Effector memory CD8-positive, alpha-beta T cell (primary cell): Measurements from ENCODE around the gene TBL1X.

Experiments used
- ATAC-seq: fragments of 150-1000 bp; cut with Tn5 transposase; replicated peaks from 2 replicates; pipeline ENCODE4 v1.10.0; 2021; ENCODE audit warnings: mild to moderate bottlenecking, moderate library complexity
- DNase-seq, 3 experiments: peaks; one replicate each; pipeline ENCODE4 v3.0.0; 2021
- H3K27ac Mint-ChIP-seq, 2 donors: one replicate each; pipeline ENCODE4 v1.8.0; 2022; ENCODE audit warnings: mild to moderate bottlenecking in 2 of 2, mixed read lengths in 2 of 2, moderate library complexity in 2 of 2
- H3K27me3 Mint-ChIP-seq, 2 donors: one replicate each; pipeline ENCODE4 v1.8.0; 2022; ENCODE audit warnings: mixed read lengths in 2 of 2
- H3K36me3 Mint-ChIP-seq: one replicate; pipeline ENCODE4 v1.8.0; 2022; ENCODE audit warnings: mild to moderate bottlenecking, moderate library complexity, mixed read lengths; ENCODE audit not compliant: insufficient read depth
- H3K4me1 Mint-ChIP-seq, 2 donors: one replicate each; pipeline ENCODE4 v1.8.0; 2022; ENCODE audit warnings: low read depth in 2 of 2, mixed read lengths in 2 of 2
- H3K4me3 Mint-ChIP-seq, 2 donors: one replicate each; pipeline ENCODE4 v1.8.0; 2022; ENCODE audit warnings: mild to moderate bottlenecking in 2 of 2, mixed read lengths in 2 of 2, moderate library complexity in 2 of 2
- H3K9me3 Mint-ChIP-seq, 2 donors: one replicate each; pipeline ENCODE4 v1.8.0; 2022; ENCODE audit warnings: mixed read lengths in 2 of 2

Gene TBL1X

DNA sequence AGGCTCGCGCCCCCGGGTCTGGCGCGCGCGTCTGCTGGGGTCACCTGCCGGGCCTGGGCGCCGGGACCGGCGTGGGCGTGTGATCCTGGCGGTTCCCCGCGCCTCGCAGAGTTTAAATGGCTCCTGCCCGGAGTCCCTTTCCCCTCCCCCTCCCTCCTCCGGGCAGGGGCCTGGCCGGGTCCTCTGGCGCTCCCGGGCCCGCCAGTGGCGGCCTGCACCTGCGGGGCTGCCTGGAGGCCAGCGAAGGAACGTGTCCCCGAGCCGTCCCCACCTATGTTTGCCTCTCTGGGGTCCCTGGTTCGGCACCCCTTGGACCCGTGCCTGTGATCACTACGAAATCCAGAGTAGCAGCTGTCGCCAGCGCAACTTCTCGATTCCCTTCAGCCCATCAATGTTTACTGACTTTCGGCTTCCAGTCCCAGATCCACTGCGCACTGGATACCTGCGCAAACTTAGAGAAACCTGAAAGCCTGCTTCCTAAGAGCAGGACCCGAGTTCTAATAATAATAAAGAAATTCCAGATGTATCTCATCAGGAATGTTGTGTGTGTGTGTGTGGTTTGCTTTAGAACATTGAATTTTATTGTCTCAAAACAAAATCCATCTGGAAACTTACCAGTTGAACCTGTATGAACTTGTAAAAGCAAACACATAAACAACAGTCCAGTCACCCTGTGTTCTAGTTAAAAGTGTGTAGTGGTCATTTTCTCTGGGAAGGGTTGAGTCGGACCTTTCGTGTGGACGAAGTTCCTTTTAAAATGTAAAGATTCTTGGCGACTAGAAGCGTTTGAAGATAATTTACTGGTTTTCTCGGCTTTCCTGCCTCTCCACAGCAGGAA lies 322.2 kb downstream of the TBL1X start:
- H3K9me3 Mint-ChIP-seq = no peaks in the 10 kb centered on the region
- DNase-seq (no peak), ATAC-seq (no peak)
- no peaks in the 10 kb centered on the region for H3K36me3 Mint-ChIP-seq
- no peaks in the 10 kb centered on the region for H3K4me1 Mint-ChIP-seq
- peak overlapping the region; percentile 48 to 52 for H3K4me3 Mint-ChIP-seq
- peaks cover 12 to 15% of the 10 kb centered on the region in 2 donors for H3K27me3 Mint-ChIP-seq
- no peak overlapping the region for H3K27ac Mint-ChIP-seq

DNA sequence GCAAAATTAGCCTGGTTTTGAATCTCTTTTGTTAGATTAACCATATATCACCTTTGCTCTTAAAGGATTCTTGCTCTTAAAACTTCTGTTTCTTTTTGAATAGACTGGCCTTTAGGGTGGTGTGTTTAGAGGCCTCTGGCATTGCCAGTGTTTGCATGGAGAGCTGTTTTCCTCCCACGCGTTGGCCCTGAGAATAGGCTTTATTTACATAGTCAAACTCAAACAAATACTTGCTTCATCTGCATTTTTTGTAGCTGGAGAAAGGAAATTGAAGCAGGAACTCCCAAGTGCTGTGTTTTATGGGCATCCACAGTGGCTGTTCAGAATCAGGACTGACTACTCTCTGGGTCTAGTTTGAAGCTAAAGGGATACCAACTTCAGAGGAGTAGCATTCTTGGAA lies 324.1 kb downstream of the TBL1X start:
- Mint-ChIP-seq H3K27me3 (peaks cover 15 to 16% of the 10 kb centered on the region in 2 donors), H3K27ac (no peak overlapping the region), H3K9me3 (no peaks in the 10 kb centered on the region), H3K36me3 (no peaks in the 10 kb centered on the region), H3K4me1 (no peaks in the 10 kb centered on the region), H3K4me3 (no peak overlapping the region)
- no peak for DNase-seq
- ATAC-seq = no peak

DNA sequence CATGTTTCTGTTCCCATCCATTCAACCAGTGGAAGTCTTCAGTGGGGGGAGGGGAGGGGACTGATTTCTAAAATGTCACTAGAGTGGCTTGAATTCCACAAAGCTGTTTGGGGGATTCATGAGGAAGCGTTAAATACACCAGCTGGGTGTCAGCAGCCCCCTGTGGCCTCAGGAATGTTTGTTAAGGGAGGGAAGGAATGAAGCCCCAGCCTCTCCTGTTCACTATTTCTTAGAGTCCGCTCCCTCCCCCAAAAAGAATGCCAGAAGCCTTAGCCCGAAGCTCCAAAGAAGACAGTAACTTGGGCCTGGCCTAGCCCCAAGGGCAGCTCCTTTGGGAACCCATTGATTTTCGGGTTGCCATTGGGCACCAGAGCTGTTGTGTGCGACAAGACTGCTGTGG lies 324.7 kb downstream of the TBL1X start:
- Mint-ChIP-seq H3K27me3 (peaks cover 15 to 21% of the 10 kb centered on the region in 2 donors), H3K4me1 (no peaks in the 10 kb centered on the region), H3K36me3 (peaks cover 3% of the 10 kb centered on the region), H3K27ac (no peak overlapping the region), H3K4me3 (no peak overlapping the region), H3K9me3 (no peaks in the 10 kb centered on the region)
- DNase-seq = no peak
- ATAC-seq = no peak
